Gastroesophageal sphincter (tissue), 4 donors: ENCODE results near the gene CAMP. TPM values are rescaled to one million over a fixed set of nuclear protein-coding genes. Genes with fewer than 3 reads are reported as not detected.
"Not testable (repeated sequence)": the region's sequence is repeated elsewhere in the genome, so short reads cannot be mapped to it uniquely, and the experiment has no call there.

ENCODE experiments used
- ATAC-seq: fragments of 150-250 bp; one replicate; pipeline ENCODE4 v1.9.1; 2016; ENCODE audit warnings: mild to moderate bottlenecking, moderate library complexity
- H3K27ac ChIP-seq, 4 donors: fragments of 200-600 bp; sonication (generic) in 3 of 4; 1 replicate in 3 of 4; 2 replicates in 1 of 4; pipeline ENCODE4 v1.5.1; 2016 to 2019
- H3K27me3 ChIP-seq: fragments of 200-600 bp; sonication (generic); one replicate; pipeline ENCODE4 v1.5.1; 2019
- H3K36me3 ChIP-seq, 2 donors: fragments of 200-600 bp; sonication (generic); one replicate each; pipeline ENCODE4 v1.5.1; 2019; ENCODE audit warnings: control low read depth in 1 of 2
- H3K4me1 ChIP-seq, 3 donors: fragments of 200-600 bp; sonication (generic); 1 replicate in 2 of 3; 2 replicates in 1 of 3; pipeline ENCODE4 v1.5.1; 2016 to 2019; ENCODE audit warnings: control low read depth in 2 of 3
- H3K4me3 ChIP-seq, 2 donors: fragments of 200-600 bp; sonication (generic); one replicate each; pipeline ENCODE4 v1.5.1; 2019; ENCODE audit warnings: mild to moderate bottlenecking in 1 of 2, moderate library complexity in 1 of 2
- H3K9me3 ChIP-seq, 3 donors: fragments of 200-600 bp; sonication (generic); one replicate each; pipeline ENCODE4 v1.5.1; 2017 to 2019; ENCODE audit warnings: control low read depth in 2 of 3
- CTCF ChIP-seq, 4 experiments: fragments of 200-600 bp in 2 of 4; fragments of 450-650 bp in 2 of 4; sonication (generic) in 1 of 4; IDR thresholded peaks; one replicate each; pipeline ENCODE4 v1.5.1; 2017 to 2019; ENCODE audit warnings: antibody characterized with exemption in 4 of 4, mild to moderate bottlenecking in 2 of 4, moderate library complexity in 2 of 4
- EP300 ChIP-seq: sonication (generic); formaldehyde crosslinking; IDR thresholded peaks from one replicate; pipeline ENCODE4 v1.6.1; 2017; ENCODE audit warnings: antibody characterized with exemption, mild to moderate bottlenecking
- POLR2A ChIP-seq, 2 donors: fragments of 450-650 bp; IDR thresholded peaks; one replicate each; pipeline ENCODE4 v1.6.1; 2017; ENCODE audit warnings: antibody characterized with exemption in 2 of 2, mild to moderate bottlenecking in 2 of 2, moderate library complexity in 1 of 2
- POLR2AphosphoS5 ChIP-seq: sonication (generic); formaldehyde crosslinking; IDR thresholded peaks from one replicate; pipeline ENCODE4 v1.6.1; 2017; ENCODE audit warnings: antibody characterized with exemption
- WGBS, 2 donors: methylation state at CpG; one replicate each; pipeline ENCODE4 v1.1.5; 2018; ENCODE audit warnings: low coverage in 1 of 2; 5-methylcytosine and 5-hydroxymethylcytosine counted together
- total RNA-seq, 4 donors: library from RNA; depleted of rRNA; stranded (reverse); fragments of >200 nt; gene quantifications; one replicate each; pipeline ENCODE4 v1.1.0, GENCODE V29; 2016

The CAMP gene
- total RNA-seq, 4 donors from 2014 or later = not detected

- 71 to 82% methylated on average over 4 to 11 of the region's 13 CpGs for WGBS, 2 donors
- peaks cover 0 to 71% of the 10 kb centered on the region in 2 donors for H3K36me3 ChIP-seq
- no peaks in the 10 kb centered on the region for H3K9me3 ChIP-seq
- TF ChIP-seq CTCF (IDR thresholded peaks at IDR 0.05) (no peak), POLR2A (IDR thresholded peaks at IDR 0.05) (no peak), EP300 (no peak), POLR2AphosphoS5 (no peak)
- no peak overlapping the region for H3K4me3 ChIP-seq
- no peak overlapping the region for H3K27ac ChIP-seq
- H3K4me1 ChIP-seq = peaks cover 0 to 1% (median 0%) of the 10 kb centered on the region in 3 donors
- no peak for ATAC-seq
- no peaks in the 10 kb centered on the region for H3K27me3 ChIP-seq
These were observed 45.2 kb downstream of the CAMP start for GRCh38 chr3:48268381-48268935.

- no peak overlapping the region for H3K4me3 ChIP-seq
- no peaks in the 10 kb centered on the region for H3K9me3 ChIP-seq
- peaks cover 0 to 65% of the 10 kb centered on the region in 2 donors for H3K36me3 ChIP-seq
- no peaks in the 10 kb centered on the region for H3K27me3 ChIP-seq
- WGBS, 2 donors = 69 to 73% methylated on average over 11 to 17 of the region's 23 CpGs
- H3K4me1 ChIP-seq = peaks cover 0 to 5% (median 0%) of the 10 kb centered on the region in 3 donors
- TF ChIP-seq POLR2A (IDR thresholded peaks at IDR 0.05) (no peak), CTCF (IDR thresholded peaks at IDR 0.05) (no peak)
- ATAC-seq = peak; percentile 11
- H3K27ac ChIP-seq = no peak overlapping the region
These were observed 45.8 kb downstream of the CAMP start for GRCh38 chr3:48268936-48269561.

- ATAC-seq = no peak
- 68% methylated on average over 6 to 8 of the region's 8 CpGs for WGBS, 2 donors
- no peak overlapping the region for H3K4me3 ChIP-seq
These were observed 46.3 kb downstream of the CAMP start for GRCh38 chr3:48269592-48269991.

GRCh38 chr3:48270306-48270705 lies 47.0 kb downstream of the CAMP start:
- Histone ChIP-seq H3K4me1 (peaks cover 0 to 5% (median 0%) of the 10 kb centered on the region in 3 donors), H3K27me3 (no peaks in the 10 kb centered on the region), H3K27ac (no peak overlapping the region), H3K9me3 (no peaks in the 10 kb centered on the region), H3K4me3 (no peak overlapping the region), H3K36me3 (peaks cover 0 to 55% of the 10 kb centered on the region in 2 donors)
- no peak for ATAC-seq
- TF ChIP-seq POLR2AphosphoS5 = no peak
- no peak for TF ChIP-seq POLR2A (IDR thresholded peaks at IDR 0.05)
- TF ChIP-seq EP300 = no peak
- no peak for TF ChIP-seq CTCF (IDR thresholded peaks at IDR 0.05)
- WGBS, 2 donors = 69 to 81% methylated on average over 2 of the region's 2 CpGs

More at GRCh38 chr3:48269592-48269991, 46.3 kb downstream of the CAMP start:
- Histone ChIP-seq H3K4me1 (peaks cover 0 to 5% (median 0%) of the 10 kb centered on the region in 3 donors), H3K9me3 (no peaks in the 10 kb centered on the region), H3K36me3 (peaks cover 0 to 59% of the 10 kb centered on the region in 2 donors), H3K27me3 (no peaks in the 10 kb centered on the region), H3K27ac (no peak overlapping the region)
- no peak for TF ChIP-seq POLR2A (IDR thresholded peaks at IDR 0.05)

GRCh38 chr3:48271223-48271622 lies 47.9 kb downstream of the CAMP start:
- 93 to 98% methylated on average over 5 to 10 of the region's 10 CpGs for WGBS, 2 donors

More at GRCh38 chr3:48271223-48271622, 47.9 kb downstream of the CAMP start:
- ATAC-seq, H3K4me1 ChIP-seq, H3K9me3 ChIP-seq, H3K27me3 ChIP-seq, H3K4me3 ChIP-seq, H3K27ac ChIP-seq: not testable (repeated sequence)
- peaks cover 0 to 46% of the 10 kb centered on the region in 2 donors for H3K36me3 ChIP-seq
